ENCODE results near the gene KLRD1. TPM values are rescaled to one million over a fixed set of nuclear protein-coding genes. Genes with fewer than 3 reads are reported as not detected.

KLRD1 gene
- total RNA-seq, 4 donors from 2014 or later: 0.20 to 8.6 (median 2.6) TPM

GRCh38 chr12:10362828-10363657 is 55.4 kb downstream of the KLRD1 start:
- H3K27me3 ChIP-seq: no peaks in the 10 kb centered on the region
- H3K27ac ChIP-seq: peak overlapping the region; percentile 89 to 96 (median 94)
- H3K4me3 ChIP-seq: peak overlapping the region in 1 of 4 donors; percentile 60
- no peak for DNase-seq
- no peaks in the 10 kb centered on the region for H3K9me3 ChIP-seq
- in situ Hi-C loops (cut with MboI; ENCODE audit: low pct_ligation_motif_present in 1 of 4, low pct_unique_long_range_greater_than_20kb in 1 of 4, low sequenced_read_pairs in 3 of 4): no loop called here
- intact Hi-C loops (cut with DNase I; ENCODE audit: low total_unique reads): no loop called here
- H3K4me1 ChIP-seq: peaks cover 13 to 40% (median 29%) of the 10 kb centered on the region in 4 donors
- 30 to 31% methylated on average over 7 to 9 of the region's 9 CpGs for WGBS, 2 donors (ENCODE audit: low coverage in 1 of 2)
- H3K36me3 ChIP-seq: no peaks in the 10 kb centered on the region
- TF ChIP-seq EP300 (IDR thresholded peaks at IDR 0.05; ENCODE audit: low read depth) (no peak), POLR2A (IDR thresholded peaks at IDR 0.05) (no peak), POLR2AphosphoS5 (IDR thresholded peaks at IDR 0.05) (no peak), CTCF (IDR thresholded peaks at IDR 0.05) (no peak)

GRCh38 chr12:10363658-10363913 is 55.9 kb downstream of the KLRD1 start:
- intact Hi-C loops (cut with DNase I; ENCODE audit: low total_unique reads) (no loop called here), in situ Hi-C loops (cut with MboI; ENCODE audit: low pct_ligation_motif_present in 1 of 4, low pct_unique_long_range_greater_than_20kb in 1 of 4, low sequenced_read_pairs in 3 of 4) (no loop called here)
- Histone ChIP-seq H3K27ac (peak overlapping the region; percentile 89 to 96 (median 94)), H3K4me1 (peaks cover 13 to 40% (median 29%) of the 10 kb centered on the region in 4 donors), H3K36me3 (no peaks in the 10 kb centered on the region), H3K4me3 (peak overlapping the region in 3 of 4 donors; percentile 60 to 63 (median 61)), H3K9me3 (no peaks in the 10 kb centered on the region), H3K27me3 (no peaks in the 10 kb centered on the region)
- 8 to 55% methylated on average over 2 to 5 of the region's 5 CpGs for WGBS, 2 donors (ENCODE audit: low coverage in 1 of 2)
- TF ChIP-seq CTCF (IDR thresholded peaks at IDR 0.05): no peak
- no peak for TF ChIP-seq POLR2AphosphoS5 (IDR thresholded peaks at IDR 0.05)
- no peak for TF ChIP-seq POLR2A (IDR thresholded peaks at IDR 0.05)
- no peak for TF ChIP-seq EP300 (IDR thresholded peaks at IDR 0.05; ENCODE audit: low read depth)
- no peak for DNase-seq

GRCh38 chr12:10363914-10364814 is 56.5 kb downstream of the KLRD1 start:
- Histone ChIP-seq H3K27ac (peak overlapping the region; percentile 89 to 96 (median 94)), H3K27me3 (no peaks in the 10 kb centered on the region), H3K36me3 (no peaks in the 10 kb centered on the region), H3K4me3 (peak overlapping the region; percentile 56 to 63 (median 60)), H3K4me1 (peaks cover 13 to 40% (median 29%) of the 10 kb centered on the region in 4 donors), H3K9me3 (no peaks in the 10 kb centered on the region)
- DNase-seq: peak; percentile 41
- WGBS, 2 donors (ENCODE audit: low coverage in 1 of 2): 0 to 10% methylated on average over 4 to 18 of the region's 19 CpGs
- intact Hi-C loops (cut with DNase I; ENCODE audit: low total_unique reads): no loop called here
- no peak for TF ChIP-seq EP300 (IDR thresholded peaks at IDR 0.05; ENCODE audit: low read depth)
- TF ChIP-seq POLR2AphosphoS5 (IDR thresholded peaks at IDR 0.05): peak in 1 of 3 donors; percentile 31
- TF ChIP-seq POLR2A (IDR thresholded peaks at IDR 0.05): peak; percentile 58
- in situ Hi-C loops (cut with MboI; ENCODE audit: low pct_ligation_motif_present in 1 of 4, low pct_unique_long_range_greater_than_20kb in 1 of 4, low sequenced_read_pairs in 3 of 4): no loop called here

- Histone ChIP-seq H3K9me3 (no peaks in the 10 kb centered on the region), H3K4me3 (peak overlapping the region; percentile 56 to 63 (median 60)), H3K27me3 (no peaks in the 10 kb centered on the region), H3K27ac (peak overlapping the region; percentile 89 to 96 (median 94)), H3K36me3 (no peaks in the 10 kb centered on the region), H3K4me1 (peaks cover 13 to 40% (median 29%) of the 10 kb centered on the region in 4 donors)
- DNase-seq: peak; percentile 71
- WGBS, 2 donors (ENCODE audit: low coverage in 1 of 2): 2 to 6% methylated on average over 8 to 15 of the region's 15 CpGs
- intact Hi-C loops (cut with DNase I; ENCODE audit: low total_unique reads) (no loop called here), in situ Hi-C loops (cut with MboI; ENCODE audit: low pct_ligation_motif_present in 1 of 4, low pct_unique_long_range_greater_than_20kb in 1 of 4, low sequenced_read_pairs in 3 of 4) (no loop called here)
- no peak for TF ChIP-seq EP300 (IDR thresholded peaks at IDR 0.05; ENCODE audit: low read depth)
- TF ChIP-seq POLR2AphosphoS5 (IDR thresholded peaks at IDR 0.05): peak in 2 of 3 donors; percentile 27 to 41
- TF ChIP-seq POLR2A (IDR thresholded peaks at IDR 0.05): peak; percentile 17
Measured at GRCh38 chr12:10364815-10365622, 57.3 kb downstream of the KLRD1 start.

Measured in transverse colon (tissue), 4 donors.